Spleen (tissue), 11 donors: ENCODE data around the gene PTK6. TPM values are rescaled to one million over a fixed set of nuclear protein-coding genes. Genes with fewer than 3 reads are reported as not detected.

Experiments used
- DNase-seq: peaks from one replicate; pipeline ENCODE4 v3.0.0-alpha.2; 2020
- H3K27ac ChIP-seq, 8 donors: fragments of 200-600 bp; sonication (generic) in 7 of 8; 1 replicate in 4 of 8; 2 replicates in 4 of 8; pipeline versions ENCODE4 v1.5.0 to v1.8.0; 2016 to 2021; ENCODE audit warnings: inconsistent platforms in 4 of 8, mild to moderate bottlenecking in 4 of 8, moderate library complexity in 1 of 8
- H3K27me3 ChIP-seq, 7 donors: fragments of 200-600 bp; sonication (generic) in 6 of 7; replicated peaks in 1 of 7; 1 replicate in 4 of 7; 2 replicates in 3 of 7; pipeline versions ENCODE4 v1.5.0 to v1.8.0; 2016 to 2021; ENCODE audit warnings: inconsistent platforms in 3 of 7, mild to moderate bottlenecking in 1 of 7
- H3K36me3 ChIP-seq, 6 donors: fragments of 200-600 bp; sonication (generic) in 5 of 6; 1 replicate in 4 of 6; 2 replicates in 2 of 6; pipeline versions ENCODE4 v1.5.0 to v1.8.0; 2016 to 2021; ENCODE audit warnings: inconsistent platforms in 2 of 6
- H3K4me1 ChIP-seq, 6 donors: fragments of 200-600 bp; sonication (generic) in 5 of 6; 1 replicate in 3 of 6; 2 replicates in 3 of 6; pipeline versions ENCODE4 v1.5.0 to v1.8.0; 2016 to 2021; ENCODE audit warnings: inconsistent platforms in 3 of 6
- H3K4me3 ChIP-seq, 8 donors: fragments of 200-600 bp; sonication (generic) in 7 of 8; 1 replicate in 4 of 8; 2 replicates in 4 of 8; pipeline versions ENCODE4 v1.5.0 to v1.8.0; 2016 to 2021; ENCODE audit warnings: inconsistent platforms in 4 of 8, mild to moderate bottlenecking in 4 of 8, moderate library complexity in 2 of 8
- H3K9me3 ChIP-seq, 8 donors: fragments of 200-600 bp; sonication (generic) in 7 of 8; 1 replicate in 4 of 8; 2 replicates in 4 of 8; pipeline versions ENCODE4 v1.5.0 to v1.8.0; 2016 to 2021; ENCODE audit warnings: inconsistent platforms in 4 of 8
- CTCF ChIP-seq, 11 experiments: fragments of 200-600 bp in 7 of 11; fragments of 450-650 bp in 4 of 11; sonication (generic) in 4 of 11; IDR thresholded peaks in 8 of 11; conservative IDR thresholded peaks in 3 of 11; 1 replicate in 7 of 11; 2 replicates in 4 of 11; pipeline versions ENCODE4 v1.4.0 to v1.8.0; 2016 to 2021; ENCODE audit warnings: antibody characterized with exemption in 11 of 11, inconsistent platforms in 4 of 11, mild to moderate bottlenecking in 1 of 11
- POLR2A ChIP-seq, 3 donors: fragments of 450-650 bp; IDR thresholded peaks; one replicate each; pipeline ENCODE4 v1.5.1; 2017; ENCODE audit warnings: antibody characterized with exemption in 3 of 3, mild to moderate bottlenecking in 1 of 3
- POLR2AphosphoS5 ChIP-seq, 3 donors: sonication (generic); formaldehyde crosslinking; IDR thresholded peaks; one replicate each; pipeline ENCODE4 v1.5.1; 2017; ENCODE audit warnings: antibody characterized with exemption in 3 of 3
- WGBS, 5 donors: extraction: QIAGEN DNeasy Blood & Tissue Kit in 3 of 5; methylation state at CpG; one replicate each; pipeline versions ENCODE4 v1.1.5 to v1.1.7; 2013 to 2018; 5-methylcytosine and 5-hydroxymethylcytosine counted together
- intact Hi-C: fragments of 100-400 bp; cut with DNase I; formaldehyde crosslinking; loops from one replicate; pipeline ENCODE4 v1.15.0; 2023; ENCODE audit warnings: low total_unique reads
- polyA plus RNA-seq, 3 donors: library from polyadenylated mRNA; stranded (reverse); fragments of 200-250 nt; gene quantifications; one replicate each; pipeline ENCODE4 v1.2.1, GENCODE V29; 2013
- total RNA-seq, 7 donors: library from RNA; depleted of rRNA in 3 of 7; stranded (reverse); fragments of >200 nt in 3 of 7; fragmentation: NEBNext Ultra II Directional in 4 of 7; extraction: Animal tissue kit (Norgen Biotek cat#: 25700) in 4 of 7; gene quantifications; one replicate each; pipeline versions ENCODE4 v1.1.0 to v1.2.1, GENCODE V29; 2016 to 2021
- donor health status: healthy with polysubstance abuse.
- donor health status: DM: no; HTN: no; CAD: no; lungs with moderate emphysema.
- donor health status: DM: no; HTN: no; CAD: no.
- donor health status: Bipolar disorder and iron deficiency.
- donor health status: healthy.
- donor health status: DM: no; HTN: no; CAD: no.
- donor health status: DM: yes; HTN: yes; CAD: no.

The PTK6 gene
- total and polyA plus RNA-seq, 10 donors, result 0.20 to 1.0 (median 0.71) TPM

DNA sequence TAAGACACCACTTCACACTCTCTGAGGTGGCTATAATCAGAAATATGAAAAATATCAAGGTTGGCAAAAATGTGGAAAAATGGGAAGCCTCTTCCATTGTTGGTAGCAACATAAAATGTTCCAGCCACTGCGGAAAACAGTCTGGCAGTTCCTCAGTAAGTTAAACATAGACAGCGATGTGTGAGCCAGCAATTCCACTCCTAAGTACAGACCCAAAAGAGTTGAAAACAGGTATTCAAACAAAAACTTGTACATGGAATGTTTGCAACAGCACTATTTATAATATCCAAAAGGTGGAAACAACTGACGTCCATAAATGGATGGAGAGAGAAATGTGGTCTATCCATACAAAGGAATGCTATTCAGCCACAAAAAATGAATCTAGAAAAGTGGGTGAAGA is 24.0 kb downstream of the PTK6 start:
- Histone ChIP-seq H3K36me3 (no peaks in the 10 kb centered on the region), H3K27me3 (peaks cover 0 to 48% (median 12%) of the 10 kb centered on the region in 7 donors), H3K9me3 (peaks cover 0 to 17% (median 2%) of the 10 kb centered on the region in 8 donors), H3K4me3 (no peak overlapping the region), H3K4me1 (peaks cover 0 to under 1% (median 0%) of the 10 kb centered on the region in 6 donors), H3K27ac (no peak overlapping the region)
- no peak for DNase-seq
- intact Hi-C loops, result no loop called here
- 73 to 96% (median 92%) methylated on average over 3 of the region's 3 CpGs for WGBS, 5 donors
- no peak for TF ChIP-seq CTCF (IDR thresholded peaks at IDR 0.05 in 8 of 11, conservative IDR thresholded peaks at IDR 0.05 in 3 of 11)
- TF ChIP-seq POLR2AphosphoS5 (IDR thresholded peaks at IDR 0.05), result no peak
- no peak for TF ChIP-seq POLR2A (IDR thresholded peaks at IDR 0.05)

GRCh38 chr20:63509088-63509564 is 28.1 kb downstream of the PTK6 start:
- Histone ChIP-seq H3K27me3 (peaks cover 0 to 79% (median 12%) of the 10 kb centered on the region in 7 donors), H3K27ac (no peak overlapping the region), H3K4me3 (no peak overlapping the region), H3K36me3 (no peaks in the 10 kb centered on the region), H3K9me3 (peaks cover 0 to 26% (median 15%) of the 10 kb centered on the region in 8 donors), H3K4me1 (no peaks in the 10 kb centered on the region)
- DNase-seq, result no peak
- intact Hi-C loops, result no loop called here
- 82 to 92% (median 86%) methylated on average over 9 of the region's 9 CpGs for WGBS, 5 donors
- TF ChIP-seq POLR2A (IDR thresholded peaks at IDR 0.05) (no peak), POLR2AphosphoS5 (IDR thresholded peaks at IDR 0.05) (no peak), CTCF (IDR thresholded peaks at IDR 0.05 in 8 of 11, conservative IDR thresholded peaks at IDR 0.05 in 3 of 11) (no peak)

GRCh38 chr20:63508072-63508768 is 29.0 kb downstream of the PTK6 start:
- TF ChIP-seq POLR2AphosphoS5 (IDR thresholded peaks at IDR 0.05), result no peak
- intact Hi-C loops, result no loop called here
- Histone ChIP-seq H3K27me3 (peaks cover 0 to 84% (median 12%) of the 10 kb centered on the region in 7 donors), H3K4me3 (no peak overlapping the region), H3K9me3 (peaks cover 0 to 21% (median 17%) of the 10 kb centered on the region in 8 donors), H3K4me1 (no peaks in the 10 kb centered on the region), H3K27ac (no peak overlapping the region), H3K36me3 (no peaks in the 10 kb centered on the region)
- 75 to 82% (median 80%) methylated on average over 33 of the region's 33 CpGs for WGBS, 5 donors
- DNase-seq, result no peak

- WGBS, 5 donors, result 85 to 95% (median 89%) methylated on average over 21 to 30 of the region's 30 CpGs
- Histone ChIP-seq H3K27ac (no peak overlapping the region), H3K4me3 (no peak overlapping the region), H3K36me3 (no peaks in the 10 kb centered on the region), H3K27me3 (peaks cover 0 to 88% (median 20%) of the 10 kb centered on the region in 7 donors), H3K4me1 (no peaks in the 10 kb centered on the region), H3K9me3 (peaks cover 0 to 21% (median 17%) of the 10 kb centered on the region in 8 donors)
- TF ChIP-seq POLR2AphosphoS5 (IDR thresholded peaks at IDR 0.05) (no peak), POLR2A (IDR thresholded peaks at IDR 0.05) (no peak), CTCF (IDR thresholded peaks at IDR 0.05 in 8 of 11, conservative IDR thresholded peaks at IDR 0.05 in 3 of 11) (no peak)
- intact Hi-C loops, result no loop called here
- no peak for DNase-seq
These were observed 30.0 kb downstream of the PTK6 start for GRCh38 chr20:63507083-63507743.
